ENCODE results near the gene POLR3B. TPM values are rescaled to one million over a fixed set of nuclear protein-coding genes. Genes with fewer than 3 reads are reported as not detected.

POLR3B gene
- total RNA-seq, 4 donors from 2014 or later = 5.1 to 10.7 (median 7.4) TPM

DNA sequence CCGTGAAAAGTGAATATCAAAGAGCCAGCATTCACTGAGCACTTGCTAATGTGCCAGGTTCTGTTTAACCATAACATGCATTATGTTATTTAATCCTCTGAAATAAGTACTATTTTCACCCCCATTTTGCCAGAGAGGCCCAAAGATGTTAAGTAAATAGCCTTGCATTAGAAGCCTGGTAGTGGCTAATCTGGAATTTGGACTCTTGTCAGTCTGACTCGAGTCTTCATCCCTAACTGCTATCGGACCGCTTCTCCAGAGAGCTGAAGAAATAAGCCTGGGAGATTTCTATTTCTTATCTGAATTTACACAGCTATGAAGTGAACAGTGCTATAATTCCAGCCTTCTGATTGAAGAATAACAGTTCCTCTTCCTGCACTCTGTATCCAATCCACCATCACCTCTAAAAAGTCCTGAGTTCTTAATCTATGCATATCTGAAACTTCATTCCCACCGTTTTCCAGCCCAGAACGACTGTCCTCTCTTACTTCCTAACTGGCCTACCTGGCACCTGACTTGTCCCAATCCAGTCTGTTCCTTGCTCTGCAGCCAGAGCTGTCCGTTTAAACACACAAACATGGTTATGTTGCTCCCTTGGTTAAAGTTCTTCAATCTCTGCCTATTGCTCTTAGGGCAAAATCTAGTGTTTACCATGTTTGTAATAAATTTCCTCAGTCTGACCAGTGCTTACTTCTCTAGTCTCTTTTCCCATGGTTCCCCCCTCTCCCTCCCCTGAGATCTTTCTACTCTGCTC, 2.3 kb downstream of the POLR3B start:
- TF ChIP-seq, protein P1, sequence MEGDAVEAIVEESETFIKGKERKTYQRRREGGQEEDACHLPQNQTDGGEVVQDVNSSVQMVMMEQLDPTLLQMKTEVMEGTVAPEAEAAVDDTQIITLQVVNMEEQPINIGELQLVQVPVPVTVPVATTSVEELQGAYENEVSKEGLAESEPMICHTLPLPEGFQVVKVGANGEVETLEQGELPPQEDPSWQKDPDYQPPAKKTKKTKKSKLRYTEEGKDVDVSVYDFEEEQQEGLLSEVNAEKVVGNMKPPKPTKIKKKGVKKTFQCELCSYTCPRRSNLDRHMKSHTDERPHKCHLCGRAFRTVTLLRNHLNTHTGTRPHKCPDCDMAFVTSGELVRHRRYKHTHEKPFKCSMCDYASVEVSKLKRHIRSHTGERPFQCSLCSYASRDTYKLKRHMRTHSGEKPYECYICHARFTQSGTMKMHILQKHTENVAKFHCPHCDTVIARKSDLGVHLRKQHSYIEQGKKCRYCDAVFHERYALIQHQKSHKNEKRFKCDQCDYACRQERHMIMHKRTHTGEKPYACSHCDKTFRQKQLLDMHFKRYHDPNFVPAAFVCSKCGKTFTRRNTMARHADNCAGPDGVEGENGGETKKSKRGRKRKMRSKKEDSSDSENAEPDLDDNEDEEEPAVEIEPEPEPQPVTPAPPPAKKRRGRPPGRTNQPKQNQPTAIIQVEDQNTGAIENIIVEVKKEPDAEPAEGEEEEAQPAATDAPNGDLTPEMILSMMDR (IDR thresholded peaks at IDR 0.05) = no peak
- no peak for TF ChIP-seq POLR2A (IDR thresholded peaks at IDR 0.05)
- H3K4me3 ChIP-seq = no peak overlapping the region
- no peak for DNase-seq
- no peaks in the 10 kb centered on the region for H3K9me3 ChIP-seq
- peaks cover 0 to 23% (median 3%) of the 10 kb centered on the region in 4 donors for H3K4me1 ChIP-seq
- peaks cover 0 to 4% (median 0%) of the 10 kb centered on the region in 3 donors for H3K36me3 ChIP-seq
- H3K27me3 ChIP-seq = no peaks in the 10 kb centered on the region
- H3K27ac ChIP-seq = no peak overlapping the region

DNA sequence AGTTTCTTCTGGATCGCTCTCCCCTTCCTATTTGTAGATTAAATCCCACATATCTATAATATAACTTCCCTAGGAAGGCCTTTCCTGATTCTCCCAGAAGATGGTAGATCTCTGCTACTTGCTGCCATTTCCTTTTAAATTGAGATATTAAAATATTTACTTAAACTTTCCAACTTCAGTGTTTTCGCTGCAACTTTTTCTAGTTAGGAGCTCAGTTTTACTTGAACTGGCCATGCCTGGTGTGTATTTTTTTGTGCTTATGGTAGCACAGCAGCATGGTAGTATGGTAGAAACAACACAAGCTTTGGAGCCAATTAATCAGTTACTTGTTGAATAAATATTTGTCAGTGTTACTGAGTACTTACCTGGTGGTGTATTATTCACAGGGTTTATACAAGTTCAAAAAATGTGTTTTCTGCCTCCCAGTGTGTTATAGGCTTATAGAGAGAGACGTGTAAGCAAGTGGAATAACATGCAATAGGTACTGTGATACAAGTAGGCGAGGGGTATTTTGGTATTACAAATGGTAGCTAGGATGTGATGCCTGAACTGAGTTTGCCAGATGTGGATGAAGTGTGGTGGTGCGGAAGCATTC, 2.9 kb downstream of the POLR3B start:
- no peaks in the 10 kb centered on the region for H3K9me3 ChIP-seq
- H3K4me1 ChIP-seq = peaks cover 0 to 23% (median 3%) of the 10 kb centered on the region in 4 donors
- no peak overlapping the region for H3K4me3 ChIP-seq
- DNase-seq = no peak
- TF ChIP-seq, protein P1 (IDR thresholded peaks at IDR 0.05) = no peak
- TF ChIP-seq POLR2A (IDR thresholded peaks at IDR 0.05) = no peak
- H3K36me3 ChIP-seq = peaks cover 0 to 4% (median 0%) of the 10 kb centered on the region in 3 donors
- no peaks in the 10 kb centered on the region for H3K27me3 ChIP-seq
- no peak overlapping the region for H3K27ac ChIP-seq

DNA sequence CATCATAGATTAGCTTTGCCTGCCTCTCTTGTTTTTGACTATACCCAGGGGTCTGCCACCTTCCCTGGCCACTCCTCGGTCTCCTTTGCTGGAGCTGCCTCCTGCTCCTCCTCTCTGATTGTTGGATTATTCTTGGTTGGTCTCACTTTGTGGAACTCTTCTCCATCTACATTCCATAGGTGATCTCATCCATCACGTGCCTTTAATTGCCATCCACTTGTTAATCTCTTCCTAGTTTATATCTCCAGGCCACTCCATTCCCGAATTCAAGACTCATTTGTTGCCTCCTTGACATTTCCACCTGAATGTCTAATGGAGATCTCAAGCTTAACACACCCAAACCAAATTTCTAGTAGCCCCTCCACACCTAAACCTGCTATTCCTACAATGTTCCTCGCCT, 5.4 kb downstream of the POLR3B start:
- Histone ChIP-seq H3K4me1 (peaks cover 0 to 14% (median 3%) of the 10 kb centered on the region in 4 donors), H3K36me3 (peaks cover 0 to 14% (median 0%) of the 10 kb centered on the region in 3 donors), H3K27ac (no peak overlapping the region), H3K4me3 (no peak overlapping the region), H3K9me3 (no peaks in the 10 kb centered on the region), H3K27me3 (no peaks in the 10 kb centered on the region)
- DNase-seq = no peak
- TF ChIP-seq, protein P1 (IDR thresholded peaks at IDR 0.05) = no peak
- TF ChIP-seq POLR2A (IDR thresholded peaks at IDR 0.05) = no peak

- no peak for TF ChIP-seq POLR2A (IDR thresholded peaks at IDR 0.05)
- TF ChIP-seq, protein P1 (IDR thresholded peaks at IDR 0.05) = no peak
- Histone ChIP-seq H3K36me3 (peaks cover 0 to 18% (median 0%) of the 10 kb centered on the region in 3 donors), H3K27me3 (no peaks in the 10 kb centered on the region), H3K27ac (no peak overlapping the region), H3K4me3 (no peak overlapping the region), H3K9me3 (no peaks in the 10 kb centered on the region), H3K4me1 (peaks cover 0 to 5% (median 0%) of the 10 kb centered on the region in 4 donors)
- no peak for DNase-seq
Measured at GRCh38 chr12:106364261-106364660, 6.7 kb downstream of the POLR3B start.

- Histone ChIP-seq H3K4me1 (no peaks in the 10 kb centered on the region), H3K27me3 (no peaks in the 10 kb centered on the region), H3K9me3 (no peaks in the 10 kb centered on the region), H3K27ac (no peak overlapping the region), H3K36me3 (peaks cover 0 to 31% (median 0%) of the 10 kb centered on the region in 3 donors), H3K4me3 (no peak overlapping the region)
- TF ChIP-seq POLR2A (IDR thresholded peaks at IDR 0.05) = no peak
- TF ChIP-seq, protein P1 (IDR thresholded peaks at IDR 0.05) = no peak
- DNase-seq = no peak
Measured at GRCh38 chr12:106369624-106370346, 12.2 kb downstream of the POLR3B start.
